Kidney capillary endothelial cell (primary cell): Measurements from ENCODE around the gene HSDL1.

Experiments
- DNase-seq: peaks from one replicate; pipeline ENCODE4 v3.0.0-alpha.2; 2018; ENCODE audit warnings: low spot score

Gene HSDL1

GRCh38 chr16:84107921-84108320, 37.1 kb downstream of the HSDL1 start:
- DNase-seq, result no peak

GRCh38 chr16:84105948-84106740, 38.8 kb downstream of the HSDL1 start:
- DNase-seq, result no peak

- no peak for DNase-seq
These were observed 39.6 kb downstream of the HSDL1 start for GRCh38 chr16:84105301-84105815.

GRCh38 chr16:84104231-84104630, 40.7 kb downstream of the HSDL1 start:
- DNase-seq, result no peak

- no peak for DNase-seq
These were observed 41.3 kb downstream of the HSDL1 start for GRCh38 chr16:84103678-84104077.

GRCh38 chr16:84098939-84099338, 46.0 kb downstream of the HSDL1 start:
- no peak for DNase-seq

- DNase-seq, result no peak
These were observed 48.5 kb downstream of the HSDL1 start for GRCh38 chr16:84096447-84097005.

- DNase-seq, result no peak
These were observed 49.5 kb downstream of the HSDL1 start for GRCh38 chr16:84095466-84095865.

- no peak for DNase-seq
These were observed 51.1 kb downstream of the HSDL1 start for GRCh38 chr16:84093879-84094270.

GRCh38 chr16:84093120-84093878, 51.7 kb downstream of the HSDL1 start:
- DNase-seq, result no peak

GRCh38 chr16:84091460-84091859, 53.5 kb downstream of the HSDL1 start:
- DNase-seq, result no peak

GRCh38 chr16:84090211-84090610, 54.8 kb downstream of the HSDL1 start:
- DNase-seq, result no peak

- no peak for DNase-seq
These were observed 56.1 kb downstream of the HSDL1 start for GRCh38 chr16:84088695-84089395.

- DNase-seq, result no peak
These were observed 57.4 kb downstream of the HSDL1 start for GRCh38 chr16:84087466-84088151.

- DNase-seq, result no peak
These were observed 58.0 kb downstream of the HSDL1 start for GRCh38 chr16:84087001-84087400.

GRCh38 chr16:84086341-84086740, 58.6 kb downstream of the HSDL1 start:
- DNase-seq, result no peak

GRCh38 chr16:84085773-84086172, 59.2 kb downstream of the HSDL1 start:
- no peak for DNase-seq

- no peak for DNase-seq
These were observed 59.7 kb downstream of the HSDL1 start for GRCh38 chr16:84085271-84085667.

- peak; percentile 34 for DNase-seq
These were observed 60.3 kb downstream of the HSDL1 start for GRCh38 chr16:84084570-84085270.

GRCh38 chr16:84082835-84083569, 62.0 kb downstream of the HSDL1 start:
- DNase-seq, result no peak
